GM19099 (cell line): ENCODE results near the gene ARNT2.

Experiments used
- POLR2A ChIP-seq: IDR thresholded peaks from 3 replicates; pipeline ENCODE4 v1.6.1; 2011; ENCODE audit warnings: low read depth; ENCODE audit not compliant: insufficient read length; ENCODE audit errors: extremely low read depth

ARNT2 gene

DNA sequence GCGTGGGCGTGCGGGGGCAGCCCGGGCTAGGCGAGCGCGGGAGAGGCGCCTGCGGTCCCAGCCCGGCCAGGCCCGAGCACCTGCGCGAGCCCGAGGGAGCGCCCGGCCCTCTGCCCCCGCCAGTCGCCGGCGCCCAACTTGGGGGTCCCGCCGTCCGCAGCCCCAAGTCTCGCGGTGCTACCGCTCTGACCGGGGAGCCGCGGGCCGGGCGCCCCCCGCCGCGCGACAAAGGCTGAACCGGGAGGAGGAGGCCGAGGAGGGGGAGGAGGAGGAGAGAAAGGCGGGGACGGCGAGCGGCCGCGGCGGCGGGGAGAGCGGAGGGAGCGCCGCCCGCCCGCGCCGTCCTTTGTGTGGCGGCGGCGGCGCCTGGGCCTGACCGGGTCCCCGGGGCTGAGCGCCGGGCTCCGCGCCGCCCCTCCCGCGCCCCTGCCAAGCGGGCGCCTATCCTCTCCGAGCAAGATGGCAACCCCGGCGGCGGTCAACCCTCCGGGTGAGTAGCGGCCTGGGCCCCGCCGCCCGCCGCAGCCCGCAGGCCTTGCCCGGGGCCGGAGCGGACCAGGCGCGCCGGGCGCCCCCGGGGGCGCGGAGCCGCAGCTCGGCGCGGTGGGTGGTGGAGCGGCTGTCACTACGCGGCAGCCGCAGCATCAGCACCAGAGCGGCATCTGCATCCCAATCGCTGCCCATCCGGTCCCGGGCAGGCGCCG lies at the start of gene ARNT2:
Gene ARNT2 (plus strand): TSS at position 326 of the 704 bp plus-strand sequence. CDS start 134 bp downstream, at position 460.
- no peak for TF ChIP-seq POLR2A

DNA sequence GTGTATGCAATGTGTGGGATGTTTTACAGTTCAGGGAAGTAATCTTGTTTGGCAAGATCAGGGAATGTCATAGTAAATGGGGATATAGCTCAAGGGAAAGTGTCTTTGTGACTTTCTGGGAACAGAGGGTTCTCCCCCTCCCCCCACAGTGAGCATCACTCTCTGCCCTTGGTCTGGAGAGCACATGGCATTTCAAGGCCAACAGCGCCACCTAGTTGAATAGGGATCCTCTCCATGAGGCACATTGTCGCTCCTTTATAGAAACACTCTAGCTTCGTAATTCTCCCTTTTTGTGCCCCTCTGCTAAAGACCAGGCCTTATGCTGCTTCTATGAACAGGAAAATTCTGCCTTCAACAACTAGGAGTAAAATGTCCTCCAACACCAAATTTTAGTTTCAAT lies 37.1 kb upstream of the ARNT2 start:
- TF ChIP-seq POLR2A, result no peak

DNA sequence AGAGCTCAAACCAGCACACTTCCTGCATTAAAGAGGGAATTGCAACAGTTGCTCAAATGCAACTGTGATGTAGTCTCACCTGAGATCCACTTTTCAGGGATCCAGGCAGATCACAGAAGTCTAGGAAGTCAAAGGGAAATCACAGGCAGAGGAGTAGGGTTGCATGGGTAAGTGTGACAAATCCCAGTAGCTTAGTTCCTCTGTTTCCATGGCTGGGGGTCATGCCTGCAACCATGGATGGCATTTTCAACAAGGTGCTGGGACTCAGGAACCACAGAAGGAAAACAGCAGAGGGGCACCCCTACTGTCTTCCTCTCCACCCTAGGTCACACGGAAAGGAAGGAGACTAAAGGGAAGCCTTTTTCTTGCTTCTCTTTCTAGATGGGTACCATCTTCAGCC lies 36.5 kb upstream of the ARNT2 start:
- TF ChIP-seq POLR2A, result no peak

DNA sequence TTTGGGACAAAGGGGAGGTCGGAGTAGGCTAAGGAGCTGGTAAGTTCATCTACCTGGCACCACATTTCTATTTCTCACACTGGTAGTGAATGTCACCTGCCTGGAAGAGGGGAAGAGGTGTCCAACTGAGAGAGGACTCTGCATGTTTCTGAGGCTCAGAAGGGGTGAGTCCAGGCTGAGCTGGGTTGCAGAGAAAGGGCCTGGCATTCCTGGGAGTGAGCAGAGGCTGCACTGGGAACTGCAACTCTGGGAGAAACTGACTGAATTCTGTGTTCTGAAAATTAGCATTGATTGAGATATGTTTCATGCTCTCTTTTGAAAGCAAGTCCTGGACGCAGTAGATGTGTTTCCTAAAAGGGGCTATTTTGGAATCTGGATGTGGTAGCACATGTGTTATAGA lies 32.3 kb upstream of the ARNT2 start:
- TF ChIP-seq POLR2A, result no peak

DNA sequence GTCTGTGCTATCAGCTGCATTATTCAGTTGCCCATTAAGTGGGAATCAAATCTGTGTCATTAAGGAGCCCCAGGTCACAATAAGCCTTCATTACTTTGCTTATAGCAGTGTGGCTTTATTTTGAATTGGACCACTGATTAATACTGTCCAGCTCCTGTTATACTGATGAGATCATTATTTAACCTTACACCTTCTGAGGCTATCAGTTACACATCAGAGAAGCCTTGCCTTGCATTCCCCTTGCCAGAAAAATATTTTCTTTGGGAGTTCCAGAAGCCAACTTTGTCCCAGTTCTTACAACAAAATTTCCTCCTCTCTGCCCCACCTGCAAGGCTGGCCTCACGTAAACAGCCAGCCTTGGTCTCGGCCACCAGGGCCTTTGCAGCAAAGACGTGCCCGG lies 29.7 kb upstream of the ARNT2 start:
- no peak for TF ChIP-seq POLR2A

DNA sequence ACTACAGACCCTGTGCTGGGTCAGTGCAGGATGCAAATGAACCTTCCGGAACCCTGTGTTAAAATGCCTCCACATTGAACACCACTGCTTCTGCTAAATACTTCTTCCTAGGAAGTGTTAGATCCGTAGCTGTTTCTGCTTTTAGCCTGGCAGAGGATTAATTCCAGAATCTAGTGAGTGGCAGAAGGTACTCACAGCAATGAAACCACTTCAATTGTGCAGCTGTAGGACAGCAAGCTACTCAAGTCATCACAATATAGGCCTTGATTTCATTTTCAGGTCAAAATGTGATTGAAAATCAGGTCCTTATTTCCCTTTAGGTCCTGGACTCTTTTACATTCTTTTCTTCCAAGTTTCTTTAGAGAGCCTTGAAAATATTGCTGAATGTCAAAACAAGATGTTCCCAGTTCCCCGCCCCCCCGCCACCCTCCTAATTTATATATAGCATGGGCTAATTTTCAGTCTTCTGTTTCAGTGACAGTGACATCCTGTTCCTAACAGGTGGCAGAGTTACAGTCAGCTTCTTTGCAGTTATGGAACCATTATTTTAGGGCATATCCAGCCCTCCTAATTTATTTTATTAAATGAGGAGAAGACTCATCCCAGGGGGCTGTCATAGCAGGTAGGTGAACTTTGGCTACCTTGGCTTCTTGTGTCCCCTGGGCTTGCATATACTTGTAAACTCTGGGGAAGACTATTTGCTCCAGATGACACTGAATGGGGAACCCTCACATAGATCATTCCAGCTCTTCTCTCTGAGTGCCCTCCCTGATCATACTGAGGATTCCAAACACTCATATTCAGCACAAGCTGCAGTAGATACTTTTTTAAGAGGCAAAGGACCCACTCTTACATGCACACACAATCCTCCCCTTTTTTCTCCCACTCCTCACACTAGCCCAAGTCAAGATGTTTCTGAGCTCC lies 28.0 kb upstream of the ARNT2 start:
- no peak for TF ChIP-seq POLR2A

DNA sequence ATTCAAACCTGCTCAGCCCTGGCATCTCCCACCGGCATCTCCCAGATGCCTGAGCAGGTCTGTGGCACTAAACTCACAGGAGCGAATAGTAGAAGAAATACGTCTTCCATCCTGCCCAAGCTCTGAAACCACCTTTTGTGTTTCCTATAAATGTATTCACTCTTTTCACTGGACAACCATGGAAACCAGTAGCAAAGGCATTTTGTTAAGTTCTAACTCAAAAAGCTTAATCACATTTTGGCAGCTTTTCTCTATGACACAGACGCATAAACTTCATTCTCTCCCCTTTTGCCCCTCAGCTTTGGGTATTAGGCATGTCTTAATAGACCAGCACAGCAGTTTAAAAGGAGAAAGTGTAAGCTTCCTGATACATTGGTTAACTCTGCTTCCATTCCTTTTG lies 24.5 kb upstream of the ARNT2 start:
- TF ChIP-seq POLR2A, result no peak

DNA sequence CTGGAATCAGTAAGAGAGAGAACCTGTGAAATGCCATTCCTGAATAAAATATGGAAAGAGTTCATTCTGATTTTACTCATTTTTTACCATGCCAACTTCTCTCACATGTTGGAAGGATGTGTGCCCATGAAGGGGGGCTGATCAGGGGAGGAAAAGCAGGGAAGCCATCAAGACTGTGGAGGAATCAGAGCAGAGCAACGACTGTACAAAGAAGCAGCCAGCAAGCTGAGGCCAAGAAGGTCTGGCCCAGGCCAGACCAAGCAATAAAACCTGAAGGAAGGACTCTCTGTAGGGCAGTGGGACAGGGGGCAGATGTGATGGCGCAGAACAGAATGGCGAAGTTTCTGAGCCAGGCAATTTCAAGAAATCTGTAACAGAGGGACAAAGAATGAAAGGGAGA lies 24.0 kb upstream of the ARNT2 start:
- TF ChIP-seq POLR2A, result no peak

DNA sequence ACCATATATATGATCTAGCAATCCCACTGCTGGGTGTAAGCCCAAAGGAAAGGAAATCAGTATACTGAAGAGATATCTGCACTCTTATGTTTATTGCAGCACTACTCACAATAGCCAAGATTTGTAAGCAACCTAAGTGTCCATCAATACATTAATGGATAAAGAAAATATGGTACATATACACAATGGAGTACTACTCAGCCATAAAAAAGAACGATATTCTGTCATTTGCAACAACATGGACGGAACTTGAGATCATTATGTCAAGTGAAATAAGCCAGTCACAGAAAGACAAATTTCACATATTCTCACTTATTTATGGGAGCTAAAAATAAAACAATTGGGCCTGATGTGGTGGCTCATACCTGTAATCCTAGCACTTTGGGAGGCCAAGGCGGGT lies 21.9 kb upstream of the ARNT2 start:
- TF ChIP-seq POLR2A, result no peak

DNA sequence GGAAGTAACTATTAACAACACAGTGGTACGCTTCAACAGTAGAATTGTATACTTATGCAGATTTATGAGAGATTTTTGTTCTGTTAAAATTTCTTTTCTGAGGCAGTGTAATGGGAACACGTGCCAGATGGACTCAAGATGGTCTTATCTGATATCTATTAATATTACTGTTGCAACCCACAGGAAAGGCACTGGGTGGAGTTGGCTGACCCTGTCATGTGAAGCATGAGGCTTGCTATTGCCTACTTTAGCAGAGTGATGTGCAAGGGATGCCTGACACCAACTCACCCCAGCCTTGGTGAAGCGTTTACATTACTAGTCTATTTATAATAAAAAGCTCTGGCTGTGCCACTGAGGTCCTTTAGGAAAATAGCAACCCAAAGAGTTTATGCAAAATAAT lies 19.8 kb upstream of the ARNT2 start:
- no peak for TF ChIP-seq POLR2A

DNA sequence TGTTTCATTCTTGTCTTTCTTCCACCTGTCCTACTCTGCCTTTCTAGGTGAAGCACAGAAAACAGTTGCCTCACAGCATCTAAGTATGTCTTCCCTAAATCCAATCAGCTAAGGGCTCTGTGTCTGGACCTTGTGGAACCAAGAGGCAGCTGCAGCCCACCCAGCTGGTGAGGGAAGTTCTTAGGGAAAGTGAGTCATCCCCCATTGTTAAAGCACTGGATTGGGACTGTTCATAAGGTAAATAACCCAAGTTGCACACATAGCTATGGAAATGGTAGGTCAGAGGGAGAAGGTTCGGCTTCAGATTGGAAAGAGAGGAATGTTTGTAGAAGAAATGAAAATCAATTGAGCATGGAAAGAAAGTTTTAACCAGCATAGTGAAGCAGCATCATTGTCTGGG lies 18.0 kb upstream of the ARNT2 start:
- TF ChIP-seq POLR2A, result no peak

DNA sequence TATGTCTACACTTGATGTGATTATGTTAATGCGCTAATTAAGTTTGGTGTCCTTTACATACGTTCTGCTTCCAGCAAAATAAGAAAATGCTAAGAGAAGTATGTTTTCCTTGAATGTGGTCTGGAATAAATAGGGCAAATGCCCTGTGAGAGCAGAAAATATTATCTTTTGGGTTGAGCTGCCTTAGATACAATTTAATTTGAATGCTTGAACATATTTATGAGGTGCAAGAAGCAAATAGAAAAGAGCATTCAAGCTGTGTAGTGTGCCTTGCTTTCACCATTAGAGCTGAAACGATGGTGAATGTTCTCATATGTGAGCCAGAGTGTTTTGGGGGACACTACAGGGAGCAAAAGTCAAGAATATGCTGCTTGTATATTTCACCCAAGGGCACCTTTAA lies 15.9 kb upstream of the ARNT2 start:
- TF ChIP-seq POLR2A, result no peak

DNA sequence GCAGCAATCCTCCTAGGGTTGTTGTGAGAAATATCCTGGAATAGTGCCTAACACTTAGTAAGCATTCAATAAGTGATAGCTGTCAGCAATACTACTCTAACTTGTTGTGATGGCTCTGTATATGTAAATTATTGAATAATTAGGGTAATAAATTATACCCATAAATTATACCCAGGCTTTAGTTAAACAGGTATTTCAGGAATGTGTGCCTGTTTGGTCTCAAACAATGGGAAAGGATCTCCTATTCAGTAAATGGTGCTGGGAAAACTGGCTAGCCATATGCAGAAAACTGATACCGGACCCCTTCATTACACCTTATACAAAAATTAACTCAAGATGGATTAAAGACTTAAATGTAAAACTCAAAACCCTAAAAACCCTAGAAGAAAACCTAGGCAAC lies 14.8 kb upstream of the ARNT2 start:
- no peak for TF ChIP-seq POLR2A

DNA sequence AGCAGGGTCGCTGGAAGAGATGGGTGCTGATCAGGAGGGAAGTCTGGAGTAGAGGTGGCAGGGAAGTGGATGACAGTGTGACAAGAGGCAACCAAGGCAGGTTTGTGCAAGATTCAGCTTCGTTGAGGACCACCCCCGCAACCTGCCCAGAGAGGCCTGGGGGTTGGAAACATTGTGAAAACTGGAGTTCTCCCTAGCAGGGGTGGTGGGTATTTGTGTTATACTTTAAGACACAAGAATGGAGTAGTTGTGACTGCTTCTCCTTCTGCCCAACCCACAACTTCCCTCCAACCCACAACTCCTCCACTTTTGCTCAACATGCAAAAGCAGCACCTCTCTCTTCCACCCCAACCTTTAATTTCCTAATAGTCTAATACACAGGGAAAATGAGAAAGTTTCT lies 8.6 kb upstream of the ARNT2 start:
- TF ChIP-seq POLR2A, result no peak

DNA sequence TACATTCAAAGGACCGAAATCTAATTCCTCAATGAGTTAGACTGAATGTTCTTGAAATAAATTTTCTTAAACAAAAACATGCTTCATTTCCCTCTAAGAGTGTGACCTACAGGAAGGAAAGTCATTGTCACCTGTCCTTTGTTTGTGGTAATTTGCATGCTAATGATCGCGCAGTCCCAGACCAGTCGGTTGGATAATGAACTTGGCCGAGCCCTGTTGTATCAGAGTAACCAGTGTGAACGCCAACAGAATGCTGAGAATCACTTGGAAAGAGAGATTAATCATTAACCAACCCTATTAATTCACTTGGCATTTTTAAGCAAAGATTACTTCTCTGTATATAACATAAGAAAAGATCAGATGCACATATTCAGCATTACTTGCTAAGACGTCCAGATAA lies 8.1 kb upstream of the ARNT2 start:
- no peak for TF ChIP-seq POLR2A

DNA sequence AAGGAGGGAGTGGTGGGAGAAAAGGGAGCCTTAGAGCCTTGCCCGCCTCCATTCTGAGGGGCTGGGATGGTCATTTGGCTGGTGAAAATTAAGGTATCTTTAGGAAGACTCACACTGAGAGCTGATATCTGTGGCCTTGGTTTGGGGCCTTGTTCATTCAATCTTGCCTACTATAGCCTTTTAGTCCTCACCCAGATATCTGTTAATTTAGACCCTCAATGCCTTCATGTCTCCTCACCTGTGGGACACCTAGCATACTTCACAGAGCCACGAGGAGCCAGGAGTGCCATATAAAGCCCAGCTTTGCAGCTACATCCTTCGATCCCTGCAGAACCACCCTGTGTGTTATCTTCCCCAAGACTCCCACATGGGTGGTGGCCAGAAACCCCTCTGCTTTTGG lies 4.7 kb upstream of the ARNT2 start:
- no peak for TF ChIP-seq POLR2A
